HG03103 (cell line): ENCODE results near the gene SRSF6.
"Not testable (repeated sequence)": the region's sequence is repeated elsewhere in the genome, so short reads cannot be mapped to it uniquely, and the experiment has no call there.

Experiments
- ATAC-seq: cut with Tn5 transposase; IDR thresholded peaks from one replicate; pipeline ENCODE4 v1.9.1; 2021; ENCODE audit warnings: low read depth; ENCODE audit not compliant: unreplicated experiment

The SRSF6 gene

DNA sequence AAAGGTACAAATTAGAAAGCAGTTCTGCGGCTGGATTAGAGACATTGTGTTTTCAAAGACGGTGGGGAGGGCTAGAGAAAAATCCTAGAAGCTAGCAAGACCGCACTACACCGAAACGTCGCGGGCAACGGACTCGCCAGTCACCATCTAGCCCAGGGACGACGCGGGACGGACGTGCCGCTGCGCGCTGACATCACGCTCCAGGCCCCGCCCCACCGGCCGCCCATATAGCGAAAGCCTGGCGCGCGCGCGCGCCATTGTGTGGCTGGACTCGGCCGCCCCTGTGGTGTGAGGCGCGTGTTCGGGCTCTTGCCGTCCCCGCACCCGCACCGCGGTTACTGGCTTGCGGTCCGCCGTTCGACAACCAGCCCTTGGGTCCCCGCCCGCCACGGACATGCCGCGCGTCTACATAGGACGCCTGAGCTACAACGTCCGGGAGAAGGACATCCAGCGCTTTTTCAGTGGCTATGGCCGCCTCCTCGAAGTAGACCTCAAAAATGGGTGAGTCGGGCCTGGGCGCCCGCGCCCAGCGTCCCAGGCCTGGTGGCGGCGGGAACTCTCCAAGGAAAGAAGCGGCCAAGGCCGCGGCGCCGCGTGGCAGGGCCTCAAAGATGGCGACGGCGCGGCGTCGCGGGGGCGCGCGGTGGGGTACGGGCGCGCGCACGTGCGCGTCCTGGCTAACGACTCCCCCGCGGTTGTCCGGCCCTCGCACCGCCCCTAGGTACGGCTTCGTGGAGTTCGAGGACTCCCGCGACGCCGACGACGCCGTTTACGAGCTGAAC is at the start of gene SRSF6:
Gene SRSF6 (plus strand): TSS at position 257 of the 782 bp plus-strand sequence. CDS start 138 bp downstream, at position 395.
- peak; percentile 74 for ATAC-seq

DNA sequence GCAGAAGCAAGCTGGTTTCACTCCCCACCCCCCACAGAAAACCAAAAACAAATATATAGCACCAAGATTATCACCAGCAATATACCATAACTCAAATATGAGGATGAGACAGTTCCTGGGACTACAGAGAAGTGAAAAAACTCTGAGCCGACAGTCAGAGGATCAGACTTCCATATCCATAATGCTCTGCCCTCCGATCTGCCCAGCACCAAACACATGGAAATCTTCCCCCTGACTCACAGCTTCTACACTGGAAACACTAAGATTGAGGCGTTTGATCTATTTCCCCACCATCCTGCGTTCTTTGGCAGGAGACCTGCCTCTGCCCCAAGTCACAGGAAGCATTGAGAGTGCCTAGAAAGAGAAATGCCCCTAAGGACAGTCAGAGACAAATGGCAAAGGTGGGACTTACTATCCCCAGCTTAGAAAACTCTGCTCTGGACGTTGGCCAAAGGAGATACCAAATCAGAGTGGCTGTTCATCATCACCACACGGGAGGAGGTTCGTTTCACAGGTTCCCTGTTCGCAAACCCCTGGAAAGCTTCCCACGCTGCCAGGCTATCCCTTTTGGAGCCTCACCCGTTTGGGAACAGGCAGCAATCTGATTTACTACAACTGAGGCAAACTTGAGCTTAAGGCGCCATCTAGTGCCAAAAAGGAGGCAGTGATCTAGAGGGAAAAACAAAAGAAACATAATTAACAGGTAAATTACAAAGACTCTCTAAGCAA is 48.7 kb upstream of the SRSF6 start:
- ATAC-seq = no peak

DNA sequence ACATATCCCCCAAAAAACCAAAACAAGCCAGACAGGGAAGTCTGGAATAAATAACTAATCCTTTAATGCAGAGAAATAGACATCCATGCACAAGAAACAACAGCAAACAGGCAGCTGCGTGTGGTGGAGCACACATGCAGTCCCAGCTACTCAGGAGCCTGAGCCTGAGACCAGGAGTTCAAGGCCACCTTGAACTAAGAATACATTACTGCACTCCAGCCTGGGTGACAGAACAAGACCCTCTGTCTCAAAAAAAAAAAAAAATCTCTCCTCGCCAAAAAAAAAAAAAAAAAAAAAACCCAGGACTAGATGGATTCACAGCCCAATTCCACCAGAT is 48.2 kb upstream of the SRSF6 start:
- ATAC-seq = no peak

DNA sequence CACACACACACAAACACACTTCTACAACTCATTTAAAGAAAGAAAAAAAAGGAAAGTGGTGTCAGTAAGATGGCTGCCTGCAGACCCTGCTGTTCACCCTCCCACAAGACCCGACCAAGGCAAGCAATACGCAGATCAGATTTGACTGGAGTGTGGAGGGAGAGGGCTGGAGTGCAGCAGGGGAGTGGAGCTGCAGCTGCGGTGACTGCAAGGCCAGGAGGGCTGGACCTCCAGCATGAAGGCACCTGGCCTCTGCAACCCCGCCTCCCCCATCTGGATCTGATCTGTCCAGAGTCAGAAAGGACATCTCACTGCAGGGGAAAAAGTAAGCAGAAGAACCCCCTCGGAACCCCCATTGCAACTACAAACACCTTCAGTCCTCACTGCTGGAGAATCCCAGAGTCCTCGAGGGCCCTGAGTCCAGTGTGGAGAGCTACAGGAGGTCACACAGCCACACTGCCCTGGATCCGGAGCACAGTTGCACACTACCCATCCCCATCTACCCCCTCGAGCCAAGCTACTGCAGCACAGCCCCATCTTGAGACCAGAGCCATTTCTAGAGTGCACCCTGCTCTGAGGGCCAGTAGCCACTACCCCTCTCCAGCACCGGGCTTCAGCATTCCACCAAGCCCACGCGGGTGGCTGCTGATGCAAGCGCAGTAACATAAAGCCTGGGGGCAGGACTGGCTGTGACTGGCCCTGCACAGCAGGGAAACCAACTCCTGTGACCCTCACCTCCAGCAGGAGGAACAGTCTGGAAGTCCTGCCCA is 41.9 kb upstream of the SRSF6 start:
- no peak for ATAC-seq

DNA sequence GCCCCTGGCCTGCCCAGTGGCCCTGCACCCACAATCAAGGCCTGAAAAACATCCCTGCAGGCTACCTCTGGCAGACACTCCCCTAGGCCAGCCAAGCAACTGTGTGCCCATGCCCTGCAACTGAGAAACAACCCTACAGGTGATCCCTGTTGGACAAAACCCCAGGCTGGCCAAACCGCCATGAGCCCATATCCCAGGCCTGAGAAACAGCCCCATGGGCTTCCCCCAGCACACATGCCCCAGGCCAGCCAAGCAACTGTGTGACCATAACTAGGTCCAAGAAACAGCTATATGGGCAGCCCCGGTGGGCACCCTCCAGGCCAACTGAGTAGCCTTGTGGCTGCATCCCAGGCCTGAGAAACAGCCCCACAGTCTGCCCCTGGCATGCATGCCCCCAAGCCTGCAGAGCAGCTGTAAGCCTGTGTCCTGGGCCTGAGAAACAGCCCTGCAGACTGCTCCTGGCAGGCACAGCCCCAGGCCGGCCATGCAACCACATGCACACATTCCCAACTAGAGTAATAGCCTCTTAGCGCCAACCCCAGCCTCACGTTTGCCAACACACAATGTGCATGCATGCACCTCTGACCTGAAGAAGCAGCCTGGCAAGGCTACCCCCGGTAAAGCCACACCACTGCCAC is 41.0 kb upstream of the SRSF6 start:
- ATAC-seq = no peak

DNA sequence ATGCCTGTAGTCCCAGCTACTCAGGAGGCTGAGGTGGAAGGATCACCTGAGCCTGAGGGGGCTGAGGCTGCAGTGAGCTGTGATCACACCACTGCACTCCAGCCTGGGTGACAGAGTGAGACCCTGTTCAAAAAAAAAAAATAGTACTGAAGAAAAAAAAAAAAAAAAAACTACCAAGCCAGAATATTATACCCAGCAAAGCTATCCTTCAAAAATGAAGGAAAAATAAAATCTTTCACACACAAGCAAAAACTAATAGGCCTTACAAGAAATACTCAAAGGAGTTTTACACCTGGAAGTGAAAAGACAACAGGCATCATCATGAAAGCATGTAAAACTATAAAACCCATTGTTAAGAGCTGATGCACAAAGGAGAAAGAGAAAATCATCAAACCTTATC is 37.5 kb upstream of the SRSF6 start:
- no peak for ATAC-seq

DNA sequence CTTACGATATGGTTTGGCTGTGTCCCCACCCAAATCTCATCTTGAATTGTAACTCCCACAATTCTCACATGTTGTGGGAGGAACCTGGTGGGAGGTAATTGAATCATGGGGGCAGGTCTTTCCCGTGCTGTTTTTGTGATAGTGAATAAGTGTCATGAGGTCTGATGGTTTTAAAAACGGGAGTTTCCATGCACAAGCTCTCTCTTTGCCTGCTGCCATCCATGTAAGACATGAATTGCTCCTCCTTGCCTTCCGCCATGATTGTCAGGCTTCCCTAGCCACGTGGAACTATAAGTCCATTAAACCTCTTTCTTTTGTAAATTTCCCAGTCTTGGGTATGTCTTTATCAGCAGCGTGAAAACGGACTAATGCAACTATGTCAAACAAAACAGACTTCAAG is 36.8 kb upstream of the SRSF6 start:
- ATAC-seq = not testable (repeated sequence)

DNA sequence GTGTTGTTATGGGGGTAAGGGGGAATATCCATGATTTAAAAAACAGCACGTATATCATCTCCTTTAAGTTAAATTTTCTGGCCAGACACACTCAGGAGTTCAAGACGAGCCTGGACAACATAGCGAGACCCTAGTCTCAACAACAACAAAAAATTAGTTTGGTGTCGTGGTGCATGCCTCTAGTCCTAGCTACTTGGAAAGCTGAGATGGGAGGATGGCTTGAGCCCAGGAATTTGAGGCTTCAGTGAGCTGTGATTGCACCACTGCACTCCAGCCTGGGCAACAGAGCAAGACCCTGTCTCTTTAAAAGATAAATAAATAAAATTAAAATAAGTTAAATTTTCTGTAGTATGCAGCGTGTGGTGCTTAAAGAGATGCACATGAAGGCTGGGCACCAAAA is 31.5 kb upstream of the SRSF6 start:
- ATAC-seq = no peak

DNA sequence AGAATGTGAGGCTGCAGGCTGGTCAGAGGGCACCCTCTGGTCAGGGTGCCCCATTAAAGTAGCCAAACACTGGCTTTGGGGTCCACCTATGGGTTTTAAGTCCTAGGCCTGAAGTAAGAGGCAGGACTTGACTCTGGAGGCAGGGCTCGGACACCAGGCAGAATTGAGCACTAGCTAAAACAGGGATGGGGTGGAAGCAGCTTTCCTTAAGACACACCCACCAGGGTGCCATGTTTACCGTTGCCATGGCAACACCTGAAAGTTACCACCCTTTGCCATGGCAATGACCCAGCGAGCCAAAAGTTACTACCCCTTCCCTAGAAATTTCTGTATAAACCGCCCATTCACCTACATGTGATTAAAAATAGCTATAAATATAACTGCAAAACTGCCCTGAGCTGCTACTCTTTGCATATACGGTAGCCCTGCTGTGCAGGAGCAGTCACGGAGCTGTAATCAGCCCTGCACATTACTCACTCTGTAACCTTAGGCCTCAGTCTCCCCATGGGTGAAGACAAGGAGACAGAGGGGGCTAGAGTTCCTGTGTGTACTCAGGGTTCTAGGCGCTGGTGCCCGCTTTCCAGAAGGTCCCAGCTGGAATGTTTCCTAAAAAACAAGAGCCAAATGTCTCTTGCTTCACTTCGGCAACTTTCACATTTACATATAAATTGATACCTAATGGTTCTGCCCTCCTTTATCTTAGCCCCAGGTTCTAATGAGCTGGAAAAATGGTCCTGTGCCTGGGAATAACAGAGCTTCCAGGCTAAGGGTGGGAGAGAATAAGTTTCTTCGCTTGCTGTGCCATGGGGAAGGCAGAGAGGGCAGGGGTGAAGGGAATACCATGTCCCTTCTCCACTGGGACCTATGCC is 27.2 kb upstream of the SRSF6 start:
- no peak for ATAC-seq

DNA sequence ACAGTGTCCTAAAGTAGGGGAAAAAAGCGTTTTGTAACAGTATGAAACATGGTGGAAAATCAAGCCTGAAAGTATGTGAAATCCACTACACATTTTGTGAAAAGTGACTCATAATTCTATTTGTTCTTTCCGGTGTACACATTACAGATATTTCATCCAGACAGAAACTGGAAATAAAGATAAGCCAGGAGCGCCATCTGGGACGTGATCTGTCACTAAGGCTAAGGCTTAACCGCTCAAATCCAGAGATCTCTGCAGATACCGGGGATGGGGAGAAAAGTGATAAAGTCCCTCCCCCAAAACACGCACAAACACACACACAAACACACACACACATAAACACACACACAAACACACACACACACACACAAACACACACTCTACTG is 26.6 kb upstream of the SRSF6 start:
- no peak for ATAC-seq

DNA sequence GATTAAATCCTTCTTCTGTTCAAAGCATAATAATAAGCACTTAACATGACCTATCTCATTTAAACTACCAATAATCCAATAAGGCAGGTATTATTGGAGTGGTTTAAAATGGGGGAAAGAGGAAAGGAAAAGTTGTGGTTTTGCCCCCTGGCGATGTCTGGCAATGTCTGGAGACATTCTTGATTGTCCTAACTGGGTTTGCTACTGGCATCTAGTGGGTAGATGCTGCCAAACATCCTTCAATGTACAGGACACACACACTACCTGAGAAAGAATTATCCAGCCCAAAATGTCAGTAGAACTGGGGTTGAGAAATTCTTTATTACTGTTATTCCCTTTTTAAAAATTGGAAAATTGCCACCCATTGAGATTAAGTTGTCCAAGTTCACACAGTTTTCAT is 25.2 kb upstream of the SRSF6 start:
- no peak for ATAC-seq

DNA sequence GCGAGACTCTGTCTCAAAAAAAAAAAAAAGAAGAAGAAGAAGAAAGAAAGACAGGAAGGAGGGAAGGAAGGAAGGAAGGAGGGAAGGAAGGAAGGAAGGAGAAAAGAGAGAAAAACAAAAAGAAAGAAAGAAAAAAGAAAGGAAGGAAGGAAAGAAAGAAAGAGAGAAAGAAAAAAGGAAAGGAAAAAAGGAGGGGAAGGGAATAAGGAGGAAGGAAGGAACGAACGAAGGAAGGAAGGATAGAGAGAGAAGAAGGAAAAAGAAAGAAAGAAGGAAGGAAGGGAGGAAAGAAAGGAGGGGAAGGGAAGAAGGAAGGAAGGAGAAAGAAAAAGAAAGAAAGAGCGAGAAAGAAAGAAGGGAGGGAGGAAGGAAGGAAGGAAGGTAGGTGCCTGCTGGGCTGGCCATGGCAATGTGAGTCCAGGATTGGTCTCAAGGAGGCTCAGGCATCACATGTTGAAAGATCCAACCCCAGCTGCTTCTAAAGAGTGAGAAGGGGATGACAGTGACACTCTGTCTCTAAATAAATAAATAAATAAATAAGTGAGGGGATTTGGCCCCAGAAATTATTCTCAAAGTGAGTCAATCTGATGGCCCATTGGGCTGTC is 24.3 kb upstream of the SRSF6 start:
- ATAC-seq = no peak

DNA sequence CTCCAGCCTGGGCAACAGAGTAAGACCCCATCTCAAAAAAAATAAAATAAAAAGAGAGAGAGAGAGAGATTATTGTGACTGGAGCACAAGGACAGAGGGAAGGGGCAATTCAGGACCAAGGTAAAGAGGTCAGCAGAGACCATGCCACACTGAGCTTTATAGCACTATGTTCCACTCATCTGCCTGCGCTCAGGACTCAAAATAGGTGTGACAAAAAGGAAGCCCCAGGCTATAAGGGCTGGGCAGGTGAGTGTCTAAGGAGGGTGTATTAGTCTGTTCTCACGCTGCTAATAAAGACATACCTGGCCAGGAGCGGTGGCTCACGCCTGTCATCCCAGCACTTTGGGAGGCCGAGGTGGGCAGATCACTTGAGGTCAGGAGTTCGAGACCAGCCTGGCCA is 23.1 kb upstream of the SRSF6 start:
- no peak for ATAC-seq

DNA sequence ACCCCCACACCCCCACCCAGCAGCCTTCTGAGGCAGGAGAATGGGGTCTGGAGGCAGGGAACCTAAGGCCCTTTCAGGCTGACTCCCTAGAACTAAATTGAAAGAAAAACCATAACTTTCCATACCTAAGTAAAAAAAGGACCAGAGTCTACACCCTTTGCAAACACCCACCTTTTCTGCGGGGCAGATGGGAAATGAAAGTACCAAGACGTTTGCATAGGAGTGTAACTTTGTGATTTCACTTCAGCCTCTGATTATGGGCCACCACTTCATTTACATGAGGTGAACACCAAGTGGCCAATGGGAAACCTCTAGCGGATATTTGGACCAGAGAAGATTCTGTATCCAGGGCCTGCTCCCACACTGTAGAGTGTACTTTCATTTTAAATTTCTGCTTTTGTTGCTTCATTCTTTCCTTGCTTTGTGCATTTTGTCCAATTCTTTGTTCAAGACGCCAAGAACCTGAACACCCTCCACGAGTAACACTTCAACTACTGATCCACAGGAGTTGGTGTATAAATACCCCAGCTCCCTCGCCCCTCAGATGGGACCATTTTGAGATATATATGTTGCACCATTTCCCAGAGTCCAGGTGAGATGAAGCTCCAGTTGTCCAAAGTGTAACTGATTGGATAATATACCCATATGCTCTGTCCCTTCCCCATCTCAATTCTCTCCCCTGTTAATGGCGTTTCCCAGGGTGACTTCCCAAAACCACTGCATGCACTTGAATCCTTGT is 18.9 kb upstream of the SRSF6 start:
- ATAC-seq = peak; percentile 66

DNA sequence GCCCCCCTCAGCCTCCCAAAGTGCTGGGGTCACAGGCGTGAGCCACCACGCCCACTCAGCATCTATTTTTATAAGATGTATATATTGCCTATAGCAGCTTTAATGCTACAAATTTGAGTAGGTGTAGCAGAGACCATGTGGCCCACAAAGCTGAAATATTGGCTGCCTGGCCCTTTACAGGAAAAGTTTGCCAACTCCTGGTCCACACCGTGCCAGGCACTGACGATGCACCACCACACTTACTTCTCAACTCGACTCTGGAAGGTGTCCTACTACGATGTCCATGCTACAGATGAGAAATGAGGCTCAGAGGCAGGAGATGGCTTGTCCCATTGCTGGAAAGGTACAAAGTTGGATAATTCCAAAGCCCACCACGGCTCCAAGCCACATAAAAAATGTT is 17.2 kb upstream of the SRSF6 start:
- ATAC-seq = no peak

DNA sequence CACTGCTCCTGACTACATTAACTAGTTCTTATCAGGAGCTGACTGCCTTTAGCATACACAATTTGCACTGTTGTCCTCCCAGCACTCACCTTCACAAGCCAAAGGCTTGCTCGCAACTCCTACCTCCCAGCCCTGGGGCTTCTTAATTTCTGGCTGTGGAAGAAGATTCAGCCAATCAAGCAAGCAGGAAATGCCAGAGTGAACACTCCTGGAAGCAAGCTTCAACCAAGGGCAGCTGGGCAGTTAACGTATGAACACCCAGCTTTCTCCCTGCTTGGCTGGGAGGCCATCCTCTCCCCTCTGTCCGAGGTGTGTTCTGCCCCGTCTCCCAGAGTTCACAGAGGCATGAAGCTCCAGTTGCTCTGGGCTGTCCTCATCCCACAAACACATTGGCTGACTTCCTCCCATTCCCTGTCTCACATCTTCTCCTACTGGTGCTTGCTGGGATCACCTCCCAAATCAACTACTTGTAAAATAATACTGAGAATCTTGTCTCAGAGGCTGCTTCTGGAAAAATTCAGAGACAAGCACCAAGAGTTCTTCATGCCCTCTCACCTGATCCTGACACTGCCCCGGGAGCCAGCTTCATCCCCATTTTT is 15.3 kb upstream of the SRSF6 start:
- no peak for ATAC-seq

DNA sequence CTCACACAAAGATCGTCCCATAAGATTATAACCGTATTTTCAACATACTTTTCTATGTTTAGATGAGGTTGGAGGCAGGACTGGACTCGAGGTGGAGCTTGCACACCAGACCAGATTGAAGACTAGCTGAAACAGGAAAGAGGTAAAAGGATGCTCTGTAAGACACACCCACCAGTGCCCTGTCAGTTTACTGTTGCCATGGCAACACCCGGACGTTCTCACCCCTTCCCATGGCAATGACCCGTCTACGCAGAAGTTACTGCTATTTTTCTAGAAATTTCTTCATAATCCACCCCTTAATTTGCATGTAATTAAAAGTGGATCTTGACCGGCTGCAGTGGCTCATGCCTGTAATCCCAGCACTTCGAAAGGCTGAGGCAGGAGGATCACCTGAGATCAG is 13.6 kb upstream of the SRSF6 start:
- ATAC-seq = no peak

DNA sequence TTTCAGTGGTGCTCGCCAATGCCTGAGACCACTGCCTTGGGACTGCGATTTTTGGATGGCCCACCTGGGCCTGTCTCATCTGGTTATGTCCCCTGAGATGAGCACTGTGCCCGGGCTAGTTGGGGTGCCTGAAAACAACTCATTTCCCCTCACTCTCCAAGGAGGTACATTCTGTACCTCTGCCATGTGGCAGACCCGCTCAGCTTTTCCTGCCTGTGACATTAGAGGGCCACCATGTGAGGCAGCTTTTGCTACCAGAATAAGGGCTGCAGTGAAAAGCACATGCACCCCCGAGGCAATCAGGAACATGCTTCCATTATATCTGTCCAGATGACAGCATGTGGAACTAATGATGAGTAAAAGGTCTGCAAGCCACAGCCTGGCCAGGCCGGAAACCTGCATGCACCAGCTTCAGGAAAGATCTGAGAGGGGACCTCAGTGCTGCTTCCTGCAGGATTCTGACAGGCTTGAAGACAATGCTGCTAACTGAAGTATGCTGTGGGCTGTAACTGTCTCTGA is 11.3 kb upstream of the SRSF6 start:
- ATAC-seq = no peak

DNA sequence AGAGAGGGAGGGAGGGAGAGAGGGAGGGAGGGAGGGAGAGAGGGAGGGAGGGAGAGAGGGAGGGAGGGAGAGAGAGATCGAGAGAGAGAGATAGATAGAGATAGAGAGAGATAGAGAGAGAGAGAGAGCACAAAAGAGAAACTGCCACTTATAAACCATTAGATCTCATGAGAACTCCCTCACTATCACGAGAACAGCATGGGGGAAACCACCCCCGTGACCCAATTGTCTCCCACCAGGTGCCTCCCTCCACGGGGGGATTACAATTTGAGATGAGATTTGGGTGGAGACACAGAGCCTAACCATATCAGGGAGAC is 9.3 kb upstream of the SRSF6 start:
- not testable (repeated sequence) for ATAC-seq
